Endodermal cell (in vitro differentiated cells): ENCODE data around the gene PHETA1. TPM values are rescaled to one million over a fixed set of nuclear protein-coding genes. Genes with fewer than 3 reads are reported as not detected.

Experiments
- DNase-seq: peaks from one replicate; pipeline ENCODE4 v3.0.0-alpha.2; 2017
- H3K27ac ChIP-seq: 2 replicates; pipeline ENCODE4 v1.5.1; 2013; ENCODE audit warnings: mild to moderate bottlenecking, low read depth, low read length, moderate library complexity
- H3K27me3 ChIP-seq: 2 replicates; pipeline ENCODE4 v1.6.1; 2013; ENCODE audit warnings: mild to moderate bottlenecking, low read length, moderate library complexity; ENCODE audit not compliant: insufficient read depth, control insufficient read depth, poor library complexity, severe bottlenecking
- H3K36me3 ChIP-seq: 2 replicates; pipeline ENCODE4 v1.7.0; 2013; ENCODE audit warnings: mild to moderate bottlenecking, low read length, moderate library complexity; ENCODE audit not compliant: control insufficient read depth, insufficient read depth
- H3K4me1 ChIP-seq: one replicate; pipeline ENCODE4 v1.7.0; 2013; ENCODE audit warnings: low read length; ENCODE audit not compliant: control insufficient read depth, insufficient read depth
- H3K4me3 ChIP-seq: 2 replicates; pipeline ENCODE4 v1.5.1; 2013; ENCODE audit warnings: mild to moderate bottlenecking, low read length, moderate library complexity
- H3K9ac ChIP-seq: 2 replicates; pipeline ENCODE4 v1.6.1; 2013; ENCODE audit warnings: mild to moderate bottlenecking, low read length, moderate library complexity; ENCODE audit not compliant: poor library complexity, severe bottlenecking; ENCODE audit errors: extremely low read depth
- H3K9me3 ChIP-seq: 2 replicates; pipeline ENCODE4 v1.6.1; 2013; ENCODE audit warnings: mild to moderate bottlenecking, low read length, moderate library complexity; ENCODE audit not compliant: control insufficient read depth
- H3K27ac Mint-ChIP-seq: 2 replicates; pipeline ENCODE4 v1.8.0; 2020; ENCODE audit warnings: mixed read lengths
- H3K27me3 Mint-ChIP-seq: 2 replicates; pipeline ENCODE4 v1.8.0; 2021; ENCODE audit warnings: mild to moderate bottlenecking, mixed read lengths; ENCODE audit not compliant: insufficient read depth
- H3K36me3 Mint-ChIP-seq: 2 replicates; pipeline ENCODE4 v1.8.0; 2020; ENCODE audit warnings: low read depth, mixed read lengths
- H3K4me1 Mint-ChIP-seq: 2 replicates; pipeline ENCODE4 v1.8.0; 2020; ENCODE audit warnings: mixed read lengths
- H3K4me3 Mint-ChIP-seq: 2 replicates; pipeline ENCODE4 v1.8.0; 2020; ENCODE audit warnings: mild to moderate bottlenecking, moderate library complexity, mixed read lengths
- H3K9me3 Mint-ChIP-seq: 2 replicates; pipeline ENCODE4 v1.8.0; 2020; ENCODE audit warnings: mild to moderate bottlenecking, mixed read lengths
- WGBS, 2 experiments: methylation state at CpG; one replicate each; pipeline versions ENCODE4 v1.1.5 to v1.1.7; 2013; ENCODE audit warnings: missing lambda C conversion rate in 2 of 2, mixed read lengths in 1 of 2; ENCODE audit not compliant: insufficient coverage in 1 of 2, insufficient read length in 1 of 2; 5-methylcytosine and 5-hydroxymethylcytosine counted together
- total RNA-seq, 2 donors: library from RNA; stranded (reverse); fragmentation: NEBNext Ultra II Directional in 1 of 2; extraction: Animal tissue kit (Norgen Biotek cat#: 25700) in 1 of 2; gene quantifications; 2 replicates in 1 of 2; 3 replicates in 1 of 2; pipeline ENCODE4 v1.2.1, GENCODE V29; 2021
- TF ChIP-seq, protein P1 (sequence below): fragments of 200-600 bp; sonication (generic); conservative IDR thresholded peaks from 2 replicates; pipeline ENCODE4 v1.5.0; 2021; ENCODE audit warnings: antibody characterized with exemption, mild to moderate bottlenecking

PHETA1 gene
- total RNA-seq, 2 donors from 2014 or later: 15.0 to 19.2 TPM

DNA sequence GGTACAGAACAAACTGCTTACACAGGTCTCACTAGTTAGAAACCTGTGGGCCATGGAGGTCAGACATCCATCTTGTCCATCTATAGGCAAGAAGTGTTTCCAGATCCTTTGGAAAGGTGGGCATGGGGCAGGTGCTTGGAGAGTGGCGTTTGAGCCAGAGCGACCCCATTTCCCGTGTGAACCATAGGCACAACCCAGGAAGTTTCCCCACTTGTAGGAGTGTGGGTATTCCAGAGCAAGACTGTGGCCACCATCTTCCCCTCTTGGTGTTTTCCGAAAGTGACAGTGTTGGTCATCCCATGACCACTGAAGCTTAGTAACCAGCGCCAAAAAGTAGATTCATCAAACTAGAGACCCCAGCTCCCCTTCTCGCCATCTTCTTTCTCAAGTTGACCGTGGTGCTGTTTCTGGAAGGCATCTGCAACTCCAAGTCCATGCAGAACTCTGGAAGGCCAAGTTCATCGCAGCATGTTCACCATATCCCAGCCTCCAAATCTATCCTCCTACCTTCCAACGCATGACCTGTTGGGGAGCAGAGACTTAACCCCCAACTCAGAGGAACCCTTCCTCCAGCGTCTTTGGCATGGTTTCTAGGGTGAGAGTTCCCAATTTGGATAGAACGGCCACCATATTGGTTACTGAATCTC, 19.7 kb downstream of the PHETA1 start:
- DNase-seq: no peak
- Histone ChIP-seq H3K9me3 (peaks cover 26% of the 10 kb centered on the region), H3K4me3 (no peak overlapping the region), H3K4me1 (no peaks in the 10 kb centered on the region), H3K27ac (no peak overlapping the region), H3K9ac (no peak overlapping the region), H3K36me3 (peaks cover 21% of the 10 kb centered on the region), H3K27me3 (no peaks in the 10 kb centered on the region)
- TF ChIP-seq, protein P1, sequence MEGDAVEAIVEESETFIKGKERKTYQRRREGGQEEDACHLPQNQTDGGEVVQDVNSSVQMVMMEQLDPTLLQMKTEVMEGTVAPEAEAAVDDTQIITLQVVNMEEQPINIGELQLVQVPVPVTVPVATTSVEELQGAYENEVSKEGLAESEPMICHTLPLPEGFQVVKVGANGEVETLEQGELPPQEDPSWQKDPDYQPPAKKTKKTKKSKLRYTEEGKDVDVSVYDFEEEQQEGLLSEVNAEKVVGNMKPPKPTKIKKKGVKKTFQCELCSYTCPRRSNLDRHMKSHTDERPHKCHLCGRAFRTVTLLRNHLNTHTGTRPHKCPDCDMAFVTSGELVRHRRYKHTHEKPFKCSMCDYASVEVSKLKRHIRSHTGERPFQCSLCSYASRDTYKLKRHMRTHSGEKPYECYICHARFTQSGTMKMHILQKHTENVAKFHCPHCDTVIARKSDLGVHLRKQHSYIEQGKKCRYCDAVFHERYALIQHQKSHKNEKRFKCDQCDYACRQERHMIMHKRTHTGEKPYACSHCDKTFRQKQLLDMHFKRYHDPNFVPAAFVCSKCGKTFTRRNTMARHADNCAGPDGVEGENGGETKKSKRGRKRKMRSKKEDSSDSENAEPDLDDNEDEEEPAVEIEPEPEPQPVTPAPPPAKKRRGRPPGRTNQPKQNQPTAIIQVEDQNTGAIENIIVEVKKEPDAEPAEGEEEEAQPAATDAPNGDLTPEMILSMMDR: no peak
- H3K36me3 Mint-ChIP-seq: peaks cover 32% of the 10 kb centered on the region
- no peaks in the 10 kb centered on the region for H3K27me3 Mint-ChIP-seq
- H3K4me3 Mint-ChIP-seq: no peak overlapping the region
- H3K27ac Mint-ChIP-seq: no peak overlapping the region
- H3K9me3 Mint-ChIP-seq: peaks cover 27% of the 10 kb centered on the region
- 92 to 96% methylated on average over 8 to 11 of the region's 11 CpGs for WGBS, 2 experiments
- peaks cover 2% of the 10 kb centered on the region for H3K4me1 Mint-ChIP-seq

DNA sequence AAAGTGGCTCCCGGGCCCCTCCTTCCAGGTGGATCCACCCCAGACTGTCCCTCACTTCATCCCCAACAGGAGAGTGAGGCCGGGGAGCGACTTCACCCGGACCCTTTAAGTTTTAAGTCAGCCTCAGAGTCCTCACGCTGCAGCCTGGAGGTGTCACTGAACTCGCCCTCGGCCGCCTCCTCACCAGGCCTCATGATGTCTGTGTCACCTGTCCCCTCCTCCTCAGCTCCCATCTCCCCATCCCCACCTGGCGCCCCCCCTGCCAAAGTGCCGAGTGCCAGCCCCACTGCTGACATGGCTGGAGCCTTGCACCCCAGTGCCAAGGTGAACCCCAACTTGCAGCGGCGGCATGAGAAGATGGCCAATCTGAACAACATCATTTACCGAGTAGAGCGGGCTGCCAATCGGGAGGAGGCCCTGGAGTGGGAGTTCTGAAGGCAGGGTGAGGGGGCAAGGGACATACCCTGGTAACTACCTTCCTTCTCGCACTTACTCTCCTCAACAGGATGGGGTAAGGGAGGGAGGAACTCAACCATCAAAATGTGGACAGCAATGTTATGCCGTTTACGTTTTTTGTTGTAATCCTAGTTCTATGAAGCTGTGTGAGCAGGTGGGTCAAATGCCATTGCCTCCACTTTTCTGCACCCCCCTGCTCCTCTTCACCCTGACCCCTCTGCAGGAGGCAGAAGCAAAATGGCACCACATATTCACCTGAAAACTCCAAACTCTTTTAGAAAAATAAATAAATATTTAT, 20.8 kb downstream of the PHETA1 start:
- H3K9me3 ChIP-seq: peaks cover 26% of the 10 kb centered on the region
- H3K27ac ChIP-seq: no peak overlapping the region
- peaks cover 21% of the 10 kb centered on the region for H3K36me3 ChIP-seq
- peaks cover 27% of the 10 kb centered on the region for H3K9me3 Mint-ChIP-seq
- peaks cover 40% of the 10 kb centered on the region for H3K36me3 Mint-ChIP-seq
- H3K4me3 Mint-ChIP-seq: no peak overlapping the region
- H3K4me1 Mint-ChIP-seq: no peaks in the 10 kb centered on the region
- TF ChIP-seq, protein P1: no peak
- DNase-seq: no peak
- 95 to 98% methylated on average over 9 to 18 of the region's 18 CpGs for WGBS, 2 experiments
- no peaks in the 10 kb centered on the region for H3K27me3 Mint-ChIP-seq
- no peaks in the 10 kb centered on the region for H3K4me1 ChIP-seq
- H3K27ac Mint-ChIP-seq: no peak overlapping the region
- no peak overlapping the region for H3K9ac ChIP-seq
- no peaks in the 10 kb centered on the region for H3K27me3 ChIP-seq
- H3K4me3 ChIP-seq: no peak overlapping the region

DNA sequence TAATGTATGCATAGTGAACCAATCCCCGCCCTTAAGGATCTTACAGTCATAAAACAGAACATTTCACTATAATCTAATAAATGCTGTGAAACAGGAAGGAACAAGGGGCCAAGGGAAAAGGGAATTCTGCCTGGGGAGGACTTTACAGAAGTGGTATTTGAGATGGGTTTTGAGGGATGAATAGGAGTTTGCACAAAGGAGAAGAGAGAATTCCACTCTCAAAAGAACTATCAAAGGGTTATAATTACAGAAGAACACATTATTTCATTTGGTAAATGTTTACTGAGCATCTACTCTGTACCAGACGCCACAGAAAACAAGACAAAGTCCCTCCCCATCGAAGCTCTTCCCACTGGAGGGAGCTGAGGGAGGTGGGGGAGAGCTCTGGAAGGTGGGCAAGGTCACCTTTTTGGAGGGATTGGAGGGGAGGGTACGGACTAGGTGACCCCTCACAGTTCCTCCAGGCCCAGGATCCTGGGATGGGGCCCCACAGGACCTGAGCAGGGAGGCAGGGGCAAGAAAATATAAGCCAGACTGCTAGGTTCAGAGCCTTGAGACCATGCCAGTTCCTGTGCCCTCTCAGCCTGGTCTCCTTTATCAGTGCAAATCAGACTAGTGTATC, 24.5 kb downstream of the PHETA1 start:
- no peak overlapping the region for H3K4me3 Mint-ChIP-seq
- TF ChIP-seq, protein P1: no peak
- Histone ChIP-seq H3K27ac (no peak overlapping the region), H3K9me3 (peaks cover 26% of the 10 kb centered on the region), H3K27me3 (no peaks in the 10 kb centered on the region), H3K4me3 (no peak overlapping the region), H3K4me1 (no peaks in the 10 kb centered on the region), H3K36me3 (peaks cover 33% of the 10 kb centered on the region), H3K9ac (no peak overlapping the region)
- H3K9me3 Mint-ChIP-seq: peaks cover 30% of the 10 kb centered on the region
- H3K36me3 Mint-ChIP-seq: peaks cover 42% of the 10 kb centered on the region
- 87 to 88% methylated on average over 1 to 4 of the region's 4 CpGs for WGBS, 2 experiments
- peaks cover 2% of the 10 kb centered on the region for H3K4me1 Mint-ChIP-seq
- no peaks in the 10 kb centered on the region for H3K27me3 Mint-ChIP-seq
- no peak for DNase-seq
- H3K27ac Mint-ChIP-seq: no peak overlapping the region
